Effector memory CD8-positive, alpha-beta T cell (primary cell): ENCODE measurements around the gene EN1.

Experiments used
- ATAC-seq: fragments of 150-1000 bp; cut with Tn5 transposase; replicated peaks from 2 replicates; pipeline ENCODE4 v1.10.0; 2021; ENCODE audit warnings: mild to moderate bottlenecking, moderate library complexity
- DNase-seq, 3 experiments: peaks; one replicate each; pipeline ENCODE4 v3.0.0; 2021
- H3K27ac Mint-ChIP-seq, 2 donors: one replicate each; pipeline ENCODE4 v1.8.0; 2022; ENCODE audit warnings: mild to moderate bottlenecking in 2 of 2, mixed read lengths in 2 of 2, moderate library complexity in 2 of 2
- H3K27me3 Mint-ChIP-seq, 2 donors: one replicate each; pipeline ENCODE4 v1.8.0; 2022; ENCODE audit warnings: mixed read lengths in 2 of 2
- H3K36me3 Mint-ChIP-seq: one replicate; pipeline ENCODE4 v1.8.0; 2022; ENCODE audit warnings: mild to moderate bottlenecking, moderate library complexity, mixed read lengths; ENCODE audit not compliant: insufficient read depth
- H3K4me1 Mint-ChIP-seq, 2 donors: one replicate each; pipeline ENCODE4 v1.8.0; 2022; ENCODE audit warnings: low read depth in 2 of 2, mixed read lengths in 2 of 2
- H3K4me3 Mint-ChIP-seq, 2 donors: one replicate each; pipeline ENCODE4 v1.8.0; 2022; ENCODE audit warnings: mild to moderate bottlenecking in 2 of 2, mixed read lengths in 2 of 2, moderate library complexity in 2 of 2
- H3K9me3 Mint-ChIP-seq, 2 donors: one replicate each; pipeline ENCODE4 v1.8.0; 2022; ENCODE audit warnings: mixed read lengths in 2 of 2

EN1 gene

GRCh38 chr2:118843483-118844132 lies 3.8 kb downstream of the EN1 start:
- Mint-ChIP-seq H3K27ac (no peak overlapping the region), H3K4me1 (peaks cover 10 to 12% of the 10 kb centered on the region in 2 donors), H3K4me3 (peak overlapping the region; percentile 44 to 82), H3K9me3 (no peaks in the 10 kb centered on the region), H3K36me3 (peaks cover 6% of the 10 kb centered on the region), H3K27me3 (peaks cover 88% of the 10 kb centered on the region in 2 donors)
- ATAC-seq (no peak), DNase-seq (no peak)

GRCh38 chr2:118842661-118843482 lies 4.6 kb downstream of the EN1 start:
- H3K9me3 Mint-ChIP-seq, result no peaks in the 10 kb centered on the region
- DNase-seq (no peak), ATAC-seq (no peak)
- H3K4me1 Mint-ChIP-seq, result peaks cover 10 to 12% of the 10 kb centered on the region in 2 donors
- H3K4me3 Mint-ChIP-seq, result peak overlapping the region; percentile 82 to 87
- H3K27me3 Mint-ChIP-seq, result peaks cover 88% of the 10 kb centered on the region in 2 donors
- H3K27ac Mint-ChIP-seq, result no peak overlapping the region
- peaks cover 6% of the 10 kb centered on the region for H3K36me3 Mint-ChIP-seq

GRCh38 chr2:118841828-118842461 lies 5.5 kb downstream of the EN1 start:
- H3K27ac Mint-ChIP-seq, result no peak overlapping the region
- no peaks in the 10 kb centered on the region for H3K9me3 Mint-ChIP-seq
- DNase-seq (no peak), ATAC-seq (no peak)
- peaks cover 6% of the 10 kb centered on the region for H3K36me3 Mint-ChIP-seq
- H3K27me3 Mint-ChIP-seq, result peaks cover 92 to 95% of the 10 kb centered on the region in 2 donors
- peaks cover 10 to 12% of the 10 kb centered on the region in 2 donors for H3K4me1 Mint-ChIP-seq
- peak overlapping the region; percentile 82 to 87 for H3K4me3 Mint-ChIP-seq

- peaks cover 97 to 100% of the 10 kb centered on the region in 2 donors for H3K27me3 Mint-ChIP-seq
- peak overlapping the region; percentile 82 to 87 for H3K4me3 Mint-ChIP-seq
- peaks cover 6% of the 10 kb centered on the region for H3K36me3 Mint-ChIP-seq
- DNase-seq, result no peak
- H3K27ac Mint-ChIP-seq, result no peak overlapping the region
- H3K4me1 Mint-ChIP-seq, result peaks cover 11 to 12% of the 10 kb centered on the region in 2 donors
- no peaks in the 10 kb centered on the region for H3K9me3 Mint-ChIP-seq
- no peak for ATAC-seq
Observed at GRCh38 chr2:118841450-118841827, 6.0 kb downstream of the EN1 start.

- peaks cover 95 to 100% of the 10 kb centered on the region in 2 donors for H3K27me3 Mint-ChIP-seq
- ATAC-seq, result no peak
- no peaks in the 10 kb centered on the region for H3K9me3 Mint-ChIP-seq
- H3K36me3 Mint-ChIP-seq, result peaks cover 3% of the 10 kb centered on the region
- H3K4me1 Mint-ChIP-seq, result peaks cover 10 to 15% of the 10 kb centered on the region in 2 donors
- H3K4me3 Mint-ChIP-seq, result no peak overlapping the region
- no peak overlapping the region for H3K27ac Mint-ChIP-seq
- DNase-seq, result no peak
Observed at GRCh38 chr2:118838741-118839455, 8.6 kb downstream of the EN1 start.

GRCh38 chr2:118837621-118838020 lies 9.8 kb downstream of the EN1 start:
- Mint-ChIP-seq H3K4me3 (no peak overlapping the region), H3K36me3 (peaks cover 3% of the 10 kb centered on the region), H3K27me3 (peaks cover 95 to 100% of the 10 kb centered on the region in 2 donors), H3K27ac (no peak overlapping the region), H3K9me3 (no peaks in the 10 kb centered on the region), H3K4me1 (peaks cover 10 to 12% of the 10 kb centered on the region in 2 donors)
- ATAC-seq, result no peak
- no peak for DNase-seq

GRCh38 chr2:118837067-118837466 lies 10.4 kb downstream of the EN1 start:
- DNase-seq (no peak), ATAC-seq (no peak)
- no peak overlapping the region for H3K27ac Mint-ChIP-seq
- H3K4me1 Mint-ChIP-seq, result peaks cover 6 to 10% of the 10 kb centered on the region in 2 donors
- H3K36me3 Mint-ChIP-seq, result peaks cover 3% of the 10 kb centered on the region
- peaks cover 95 to 100% of the 10 kb centered on the region in 2 donors for H3K27me3 Mint-ChIP-seq
- peak overlapping the region in 1 of 2 donors; percentile 58 for H3K4me3 Mint-ChIP-seq
- H3K9me3 Mint-ChIP-seq, result no peaks in the 10 kb centered on the region

- peaks cover 5 to 9% of the 10 kb centered on the region in 2 donors for H3K4me1 Mint-ChIP-seq
- ATAC-seq (no peak), DNase-seq (no peak)
- no peak overlapping the region for H3K27ac Mint-ChIP-seq
- peaks cover 91 to 100% of the 10 kb centered on the region in 2 donors for H3K27me3 Mint-ChIP-seq
- peaks cover 3% of the 10 kb centered on the region for H3K36me3 Mint-ChIP-seq
- no peaks in the 10 kb centered on the region for H3K9me3 Mint-ChIP-seq
- H3K4me3 Mint-ChIP-seq, result peak overlapping the region; percentile 49 to 56
Observed at GRCh38 chr2:118836411-118836930, 11.0 kb downstream of the EN1 start.

- peaks cover 3% of the 10 kb centered on the region for H3K36me3 Mint-ChIP-seq
- DNase-seq, result no peak
- peak overlapping the region; percentile 56 to 60 for H3K4me3 Mint-ChIP-seq
- ATAC-seq, result no peak
- H3K9me3 Mint-ChIP-seq, result no peaks in the 10 kb centered on the region
- H3K27me3 Mint-ChIP-seq, result peaks cover 90 to 99% of the 10 kb centered on the region in 2 donors
- H3K27ac Mint-ChIP-seq, result no peak overlapping the region
- H3K4me1 Mint-ChIP-seq, result peaks cover 5 to 8% of the 10 kb centered on the region in 2 donors
Observed at GRCh38 chr2:118835746-118836410, 11.6 kb downstream of the EN1 start.

GRCh38 chr2:118834901-118835745 lies 12.3 kb downstream of the EN1 start:
- no peak overlapping the region for H3K27ac Mint-ChIP-seq
- H3K4me1 Mint-ChIP-seq, result peaks cover 5 to 8% of the 10 kb centered on the region in 2 donors
- H3K36me3 Mint-ChIP-seq, result peaks cover 3% of the 10 kb centered on the region
- ATAC-seq (no peak), DNase-seq (no peak)
- no peaks in the 10 kb centered on the region for H3K9me3 Mint-ChIP-seq
- H3K4me3 Mint-ChIP-seq, result peak overlapping the region; percentile 56 to 60
- peaks cover 89 to 99% of the 10 kb centered on the region in 2 donors for H3K27me3 Mint-ChIP-seq

GRCh38 chr2:118834440-118834810 lies 13.0 kb downstream of the EN1 start:
- H3K9me3 Mint-ChIP-seq, result no peaks in the 10 kb centered on the region
- H3K4me3 Mint-ChIP-seq, result peak overlapping the region; percentile 25 to 27
- H3K27me3 Mint-ChIP-seq, result peaks cover 86 to 99% of the 10 kb centered on the region in 2 donors
- peaks cover 3% of the 10 kb centered on the region for H3K36me3 Mint-ChIP-seq
- ATAC-seq, result no peak
- DNase-seq, result no peak
- peaks cover 5 to 8% of the 10 kb centered on the region in 2 donors for H3K4me1 Mint-ChIP-seq
- H3K27ac Mint-ChIP-seq, result no peak overlapping the region
